ENCODE measurements around the gene FRMPD2. TPM values are rescaled to one million over a fixed set of nuclear protein-coding genes. Genes with fewer than 3 reads are reported as not detected.

Gene FRMPD2
- total and polyA plus RNA-seq, 2 donors (not counting 3 experiments of a cell fraction or from before 2014, with no cell fraction given) = 0.42 TPM; not detected in 1

- Histone ChIP-seq H3K4me3 (replicated peaks in 1 of 3; ENCODE audit: insufficient read depth in 1 of 3, low read depth in 1 of 3, low read length in 3 of 3) (no peak overlapping the region), H3K27me3 (ENCODE audit: control insufficient read depth in 2 of 2, insufficient read depth in 2 of 2, low read length in 2 of 2) (peaks cover 3% of the 10 kb centered on the region in 2 experiments), H3K27ac (ENCODE audit: insufficient read depth, low read depth, low read length) (no peak overlapping the region), H3K9ac (replicated peaks; ENCODE audit: extremely low read depth, insufficient read depth, low read length) (no peak overlapping the region), H3K4me2 (ENCODE audit: insufficient read depth, low read length) (no peak overlapping the region), H3K36me3 (ENCODE audit: control insufficient read depth in 2 of 2, extremely low read depth in 1 of 2, insufficient read depth in 2 of 2, low read length in 2 of 2) (no peaks in the 10 kb centered on the region), H2AFZ (ENCODE audit: low read depth, low read length) (no peak overlapping the region), H3K9me3 (replicated peaks; ENCODE audit: control insufficient read depth, insufficient read depth, low read length) (no peaks in the 10 kb centered on the region), H3K79me2 (ENCODE audit: control insufficient read depth, insufficient read depth, low read length) (no peaks in the 10 kb centered on the region), H3K9me1 (replicated peaks; ENCODE audit: control insufficient read depth, extremely low read depth, insufficient read depth, low read length) (no peaks in the 10 kb centered on the region), H3K4me1 (ENCODE audit: control insufficient read depth, extremely low read depth, insufficient read depth, low read length) (no peaks in the 10 kb centered on the region), H4K20me1 (replicated peaks; ENCODE audit: control insufficient read depth, extremely low read depth, insufficient read depth, low read length) (no peaks in the 10 kb centered on the region)
- BruUV-seq (replicated peaks) = no TSS peak
- intact Hi-C loops (cut with micrococcal nuclease) = loop anchor here (5.0 kb wide), 1 partner anchor 36 kb away; no protein-coding TSS in a partner anchor
- TF ChIP-seq JUN (IDR thresholded peaks at IDR 0.05; ENCODE audit: borderline replicate concordance, insufficient read depth, insufficient read length, low read depth) (no peak), CTCF (IDR thresholded peaks at IDR 0.05; ENCODE audit: extremely low read depth in 1 of 2, insufficient read depth in 1 of 2, low read depth in 1 of 2, low read length in 2 of 2) (no peak), POLR2AphosphoS5 (IDR thresholded peaks at IDR 0.05; ENCODE audit: insufficient read depth, low read depth, low read length) (no peak), GATA2 (IDR thresholded peaks at IDR 0.05; ENCODE audit: insufficient read depth, insufficient read length, low read depth, low read length) (no peak), FOS (IDR thresholded peaks at IDR 0.05; ENCODE audit: borderline replicate concordance, insufficient read depth, low read length) (no peak), EZH2 (IDR thresholded peaks at IDR 0.05; ENCODE audit: borderline replicate concordance, low read depth, low read length, severe bottlenecking) (no peak), MYC (IDR thresholded peaks at IDR 0.05; ENCODE audit: low read depth, low read length) (no peak), POLR2A (IDR thresholded peaks at IDR 0.05; ENCODE audit: low read depth, low read length) (no peak)
- TF ChIP-seq, protein P1, sequence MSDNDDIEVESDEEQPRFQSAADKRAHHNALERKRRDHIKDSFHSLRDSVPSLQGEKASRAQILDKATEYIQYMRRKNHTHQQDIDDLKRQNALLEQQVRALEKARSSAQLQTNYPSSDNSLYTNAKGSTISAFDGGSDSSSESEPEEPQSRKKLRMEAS (IDR thresholded peaks at IDR 0.05; ENCODE audit: insufficient read depth, insufficient read length) = no peak
- FAIRE-seq = no peak
- ChIA-PET CTCF (interaction anchor here (1.3 to 4.4 kb wide), 3 partner anchors 27 to 81 kb away, joined by 3 to 31 read pairs (median 3); no protein-coding TSS in a partner anchor), POLR2A (no interaction called here)
- dilution Hi-C loops (cut with MboI; ENCODE audit: extremely low pct_ligation_motif_present, low sequenced_read_pairs) = no loop called here
- DNase-seq (ENCODE audit: low read depth, low spot score) = no peak
These were observed 57.8 kb downstream of the FRMPD2 start for GRCh38 chr10:48216744-48217143.

All from endothelial cell of umbilical vein (primary cell).